Measurements from ENCODE around the gene FAM118A. TPM values are rescaled to one million over a fixed set of nuclear protein-coding genes. Genes with fewer than 3 reads are reported as not detected.

The FAM118A gene
- polyA plus RNA-seq, 1 donor (not counting 4 experiments of a cell fraction or from before 2014, with no cell fraction given) = 31.1 TPM

DNA sequence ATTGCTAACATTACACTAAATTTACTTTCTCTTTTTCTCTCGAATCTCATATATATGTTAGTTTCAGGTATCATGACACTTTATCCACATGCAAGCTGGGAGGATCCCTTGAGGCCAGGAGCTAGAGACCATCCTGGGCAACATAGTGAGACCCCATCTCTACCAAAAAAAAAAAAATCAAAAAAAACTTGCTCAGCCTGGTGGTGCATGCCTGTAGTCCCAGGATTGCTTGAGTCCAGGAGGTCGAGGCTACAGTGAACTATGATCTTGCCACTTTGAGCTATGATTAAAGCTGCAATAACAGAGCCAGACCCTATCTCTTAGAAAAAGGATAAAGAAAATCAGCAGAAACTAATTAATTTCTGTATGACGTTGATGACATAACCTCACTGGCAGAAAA, 28.7 kb upstream of the FAM118A start:
- Histone ChIP-seq H3K9me3 (ENCODE audit: control insufficient read depth, low read depth, low read length) (no peaks in the 10 kb centered on the region), H3K4me2 (ENCODE audit: control insufficient read depth, extremely low read depth, insufficient read depth, low read depth, low read length) (no peak overlapping the region), H3K4me3 (ENCODE audit: control insufficient read depth in 2 of 3, extremely low read depth in 1 of 3, insufficient read depth in 2 of 3, low read depth in 1 of 3, low read length in 3 of 3) (no peak overlapping the region), H3K79me2 (ENCODE audit: control insufficient read depth, insufficient read depth, low read length) (no peaks in the 10 kb centered on the region), H3K27ac (ENCODE audit: control insufficient read depth, insufficient read depth, low read length) (no peak overlapping the region), H3K9ac (ENCODE audit: control insufficient read depth, extremely low read depth, insufficient read depth, low read length) (no peak overlapping the region), H3K4me1 (ENCODE audit: control insufficient read depth, extremely low read depth, insufficient read depth, low read length) (peaks cover 2% of the 10 kb centered on the region), H3K9me1 (ENCODE audit: control insufficient read depth, extremely low read depth, insufficient read depth, low read length) (no peaks in the 10 kb centered on the region), H3K27me3 (ENCODE audit: control insufficient read depth, extremely low read depth, insufficient read depth, low read length) (peaks cover 20% of the 10 kb centered on the region), H4K20me1 (ENCODE audit: control insufficient read depth, extremely low read depth, insufficient read depth, low read length) (no peaks in the 10 kb centered on the region), H3K36me3 (ENCODE audit: control insufficient read depth in 2 of 2, extremely low read depth in 1 of 2, insufficient read depth in 2 of 2, low read length in 2 of 2) (no peaks in the 10 kb centered on the region), H2AFZ (ENCODE audit: control insufficient read depth, low read length) (no peak overlapping the region)
- DNase-seq (ENCODE audit: low read depth, low spot score) (no peak), FAIRE-seq (no peak)
- TF ChIP-seq, protein P1, sequence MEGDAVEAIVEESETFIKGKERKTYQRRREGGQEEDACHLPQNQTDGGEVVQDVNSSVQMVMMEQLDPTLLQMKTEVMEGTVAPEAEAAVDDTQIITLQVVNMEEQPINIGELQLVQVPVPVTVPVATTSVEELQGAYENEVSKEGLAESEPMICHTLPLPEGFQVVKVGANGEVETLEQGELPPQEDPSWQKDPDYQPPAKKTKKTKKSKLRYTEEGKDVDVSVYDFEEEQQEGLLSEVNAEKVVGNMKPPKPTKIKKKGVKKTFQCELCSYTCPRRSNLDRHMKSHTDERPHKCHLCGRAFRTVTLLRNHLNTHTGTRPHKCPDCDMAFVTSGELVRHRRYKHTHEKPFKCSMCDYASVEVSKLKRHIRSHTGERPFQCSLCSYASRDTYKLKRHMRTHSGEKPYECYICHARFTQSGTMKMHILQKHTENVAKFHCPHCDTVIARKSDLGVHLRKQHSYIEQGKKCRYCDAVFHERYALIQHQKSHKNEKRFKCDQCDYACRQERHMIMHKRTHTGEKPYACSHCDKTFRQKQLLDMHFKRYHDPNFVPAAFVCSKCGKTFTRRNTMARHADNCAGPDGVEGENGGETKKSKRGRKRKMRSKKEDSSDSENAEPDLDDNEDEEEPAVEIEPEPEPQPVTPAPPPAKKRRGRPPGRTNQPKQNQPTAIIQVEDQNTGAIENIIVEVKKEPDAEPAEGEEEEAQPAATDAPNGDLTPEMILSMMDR (optimal IDR thresholded peaks at IDR 0.05 in 1 of 3, IDR thresholded peaks at IDR 0.05 in 1 of 3, conservative IDR thresholded peaks at IDR 0.05 in 1 of 3; ENCODE audit: extremely low read depth in 1 of 3, insufficient read depth in 2 of 3, low read length in 3 of 3) = no peak
- TF ChIP-seq EZH2 (IDR thresholded peaks at IDR 0.05; ENCODE audit: low read length) = no peak
- dilution Hi-C loops (cut with MboI; ENCODE audit: extremely low pct_ligation_motif_present, low sequenced_read_pairs) = no loop called here

DNA sequence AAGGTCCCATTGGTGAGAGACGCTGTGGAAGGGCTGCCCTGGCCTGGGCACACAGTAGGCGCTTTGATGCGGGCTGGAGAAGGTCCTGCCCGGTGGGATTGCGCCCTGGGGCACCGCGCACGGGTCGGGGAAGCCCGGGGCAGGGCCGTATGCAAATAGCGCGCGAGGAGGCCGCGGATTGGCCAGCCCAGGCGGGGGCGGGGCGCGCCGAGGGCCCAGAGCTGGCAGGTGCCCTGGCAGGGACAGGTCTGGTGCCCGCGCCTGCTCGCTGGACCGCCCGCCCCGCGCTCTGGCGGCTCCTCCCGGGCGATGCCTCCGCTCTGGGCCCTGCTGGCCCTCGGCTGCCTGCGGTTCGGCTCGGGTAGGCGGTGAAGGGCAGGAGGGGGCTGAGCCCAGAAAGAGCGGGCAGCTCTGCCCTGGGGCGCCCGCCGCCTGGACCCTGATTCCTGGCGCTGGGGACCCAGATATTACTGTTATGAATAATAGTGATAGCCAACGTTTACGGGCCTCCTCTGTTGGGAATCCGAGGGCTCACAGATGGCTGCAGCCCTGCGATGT, 24.9 kb upstream of the FAM118A start, which contains the start of gene UPK3A:
Gene UPK3A, plus strand, starts transcription at position 245 of the 558 bp plus-strand sequence. Its CDS starts 65 bp downstream, at position 310.
- H3K4me1 ChIP-seq (ENCODE audit: control insufficient read depth, extremely low read depth, insufficient read depth, low read length) = peaks cover 2% of the 10 kb centered on the region
- no peak within 1 kb of the TSS for H3K4me3 ChIP-seq (ENCODE audit: control insufficient read depth in 2 of 3, extremely low read depth in 1 of 3, insufficient read depth in 2 of 3, low read depth in 1 of 3, low read length in 3 of 3)
- FAIRE-seq = no peak
- H3K27me3 ChIP-seq (ENCODE audit: control insufficient read depth, extremely low read depth, insufficient read depth, low read length) = peaks cover 24% of the 10 kb centered on the region
- H2AFZ ChIP-seq (ENCODE audit: control insufficient read depth, low read length) = no peak within 1 kb of the TSS
- H3K27ac ChIP-seq (ENCODE audit: control insufficient read depth, insufficient read depth, low read length) = no peak within 1 kb of the TSS
- H3K9me1 ChIP-seq (ENCODE audit: control insufficient read depth, extremely low read depth, insufficient read depth, low read length) = no peaks in the 10 kb centered on the region
- TF ChIP-seq EZH2 (IDR thresholded peaks at IDR 0.05; ENCODE audit: low read length) = no peak
- TF ChIP-seq, protein P1 (optimal IDR thresholded peaks at IDR 0.05 in 1 of 3, IDR thresholded peaks at IDR 0.05 in 1 of 3, conservative IDR thresholded peaks at IDR 0.05 in 1 of 3; ENCODE audit: extremely low read depth in 1 of 3, insufficient read depth in 2 of 3, low read length in 3 of 3) = no peak
- no peaks in the 10 kb centered on the region for H3K36me3 ChIP-seq (ENCODE audit: control insufficient read depth in 2 of 2, extremely low read depth in 1 of 2, insufficient read depth in 2 of 2, low read length in 2 of 2)
- H3K4me2 ChIP-seq (ENCODE audit: control insufficient read depth, extremely low read depth, insufficient read depth, low read depth, low read length) = no peak within 1 kb of the TSS
- no peak for DNase-seq (ENCODE audit: low read depth, low spot score)
- no peaks in the 10 kb centered on the region for H3K79me2 ChIP-seq (ENCODE audit: control insufficient read depth, insufficient read depth, low read length)
- H4K20me1 ChIP-seq (ENCODE audit: control insufficient read depth, extremely low read depth, insufficient read depth, low read length) = no peaks in the 10 kb centered on the region
- H3K9me3 ChIP-seq (ENCODE audit: control insufficient read depth, low read depth, low read length) = no peaks in the 10 kb centered on the region
- dilution Hi-C loops (cut with MboI; ENCODE audit: extremely low pct_ligation_motif_present, low sequenced_read_pairs) = no loop called here
- H3K9ac ChIP-seq (ENCODE audit: control insufficient read depth, extremely low read depth, insufficient read depth, low read length) = no peak within 1 kb of the TSS

Data from keratinocyte (primary cell).